CD4-positive, alpha-beta T cell treated with Interleukin-6 for 4 hours (primary cell): ENCODE measurements around the gene CACNA1H.

Experiments used
- DNase-seq: peaks from one replicate; pipeline ENCODE4 v3.0.0-alpha.2; 2020; ENCODE audit warnings: mixed read lengths

The CACNA1H gene

GRCh38 chr16:1159325-1159972 is 6.5 kb downstream of the CACNA1H start:
- DNase-seq = no peak

GRCh38 chr16:1159973-1160772 is 7.3 kb downstream of the CACNA1H start:
- DNase-seq = no peak

- no peak for DNase-seq
Measured at GRCh38 chr16:1160773-1161348, 8.0 kb downstream of the CACNA1H start.

GRCh38 chr16:1162701-1163566 is 10.0 kb downstream of the CACNA1H start:
- no peak for DNase-seq

DNA sequence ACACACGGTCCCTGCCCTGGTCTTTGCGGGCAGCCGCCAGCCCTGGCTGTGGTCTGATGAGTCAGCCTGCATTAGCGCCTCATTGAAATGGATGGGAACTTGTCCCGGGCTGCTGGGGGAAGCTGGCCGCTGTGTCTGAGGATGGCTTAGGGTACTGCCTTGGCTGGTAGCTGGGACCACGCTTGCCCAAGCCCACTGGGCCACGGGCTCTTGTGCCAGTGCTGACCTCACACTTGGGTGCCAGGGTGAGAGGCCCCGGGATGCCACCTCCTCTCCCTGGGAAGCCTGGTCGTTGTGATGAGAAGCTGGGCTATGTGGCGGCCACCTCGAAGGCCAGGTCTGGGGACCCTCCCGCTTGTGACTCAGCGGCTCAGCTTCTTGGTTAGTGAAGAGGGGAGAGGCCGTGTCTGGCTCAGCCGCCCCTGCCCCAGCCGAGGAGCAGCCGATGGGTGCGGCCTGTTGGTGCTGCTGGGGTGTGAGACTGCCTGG is 10.7 kb downstream of the CACNA1H start:
- DNase-seq = no peak

- no peak for DNase-seq
Measured at GRCh38 chr16:1164382-1164781, 11.5 kb downstream of the CACNA1H start.

DNA sequence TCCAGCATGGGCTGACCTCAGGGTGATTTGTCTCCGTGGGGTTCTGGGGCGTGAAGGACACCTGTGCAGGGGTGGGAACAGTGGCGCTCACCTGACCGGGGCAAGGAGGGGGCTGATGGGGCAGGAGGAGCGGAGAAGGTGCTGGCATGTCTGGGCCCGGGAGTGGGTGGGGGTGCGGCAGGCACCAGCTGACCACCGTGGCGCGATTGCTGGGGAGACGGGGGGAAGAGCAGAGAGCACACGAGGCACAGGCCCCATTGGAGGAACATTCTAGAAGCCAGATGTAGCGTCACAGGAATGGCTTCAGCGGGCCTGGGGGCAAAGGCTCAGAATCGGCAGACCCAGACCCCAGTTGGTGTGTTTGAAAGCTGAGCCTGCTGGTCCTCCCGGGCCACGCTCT is 12.1 kb downstream of the CACNA1H start:
- DNase-seq = no peak

GRCh38 chr16:1165511-1165910 is 12.6 kb downstream of the CACNA1H start:
- DNase-seq = no peak

DNA sequence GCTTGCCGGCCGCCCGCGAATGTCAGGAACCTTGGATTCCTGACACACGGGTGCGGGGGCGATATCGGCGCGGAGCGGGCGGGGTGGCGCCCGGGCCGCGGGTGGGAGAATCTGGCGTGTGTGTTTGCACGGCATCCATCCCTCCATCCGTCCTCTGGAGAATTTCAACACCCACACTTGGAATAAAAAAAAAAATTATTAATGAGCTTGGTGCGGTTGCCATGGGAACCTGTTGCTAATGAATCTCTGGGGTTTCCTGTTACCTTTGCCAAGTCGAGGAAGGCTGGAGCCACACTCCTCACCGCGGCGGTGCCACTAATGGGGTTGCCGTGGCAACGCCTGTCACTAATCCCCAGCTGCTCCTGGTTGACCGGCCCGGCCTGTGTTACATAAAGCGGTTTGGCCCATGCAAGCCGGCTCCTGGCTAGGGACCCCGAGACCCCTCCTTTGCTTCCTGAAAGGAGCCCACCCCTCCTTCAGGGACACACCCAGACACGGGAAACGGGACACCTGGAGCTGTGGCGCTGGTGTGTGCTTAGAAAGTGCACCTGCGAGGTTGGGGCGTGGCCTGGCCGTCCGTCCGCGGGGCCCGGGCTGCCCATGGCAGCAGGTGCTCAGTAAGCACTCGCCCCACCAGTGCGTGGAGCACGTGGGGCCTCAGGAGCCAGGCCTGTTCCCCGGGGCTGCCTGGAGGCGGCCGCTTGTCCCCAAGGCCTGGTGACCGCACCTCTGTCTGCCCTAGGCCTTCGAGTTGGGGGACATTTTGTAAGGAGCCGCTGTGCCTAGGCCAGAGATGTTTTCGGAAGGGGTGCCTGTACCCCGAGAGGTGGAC is 14.6 kb downstream of the CACNA1H start:
- no peak for DNase-seq

GRCh38 chr16:1168837-1169236 is 15.9 kb downstream of the CACNA1H start:
- DNase-seq = no peak

DNA sequence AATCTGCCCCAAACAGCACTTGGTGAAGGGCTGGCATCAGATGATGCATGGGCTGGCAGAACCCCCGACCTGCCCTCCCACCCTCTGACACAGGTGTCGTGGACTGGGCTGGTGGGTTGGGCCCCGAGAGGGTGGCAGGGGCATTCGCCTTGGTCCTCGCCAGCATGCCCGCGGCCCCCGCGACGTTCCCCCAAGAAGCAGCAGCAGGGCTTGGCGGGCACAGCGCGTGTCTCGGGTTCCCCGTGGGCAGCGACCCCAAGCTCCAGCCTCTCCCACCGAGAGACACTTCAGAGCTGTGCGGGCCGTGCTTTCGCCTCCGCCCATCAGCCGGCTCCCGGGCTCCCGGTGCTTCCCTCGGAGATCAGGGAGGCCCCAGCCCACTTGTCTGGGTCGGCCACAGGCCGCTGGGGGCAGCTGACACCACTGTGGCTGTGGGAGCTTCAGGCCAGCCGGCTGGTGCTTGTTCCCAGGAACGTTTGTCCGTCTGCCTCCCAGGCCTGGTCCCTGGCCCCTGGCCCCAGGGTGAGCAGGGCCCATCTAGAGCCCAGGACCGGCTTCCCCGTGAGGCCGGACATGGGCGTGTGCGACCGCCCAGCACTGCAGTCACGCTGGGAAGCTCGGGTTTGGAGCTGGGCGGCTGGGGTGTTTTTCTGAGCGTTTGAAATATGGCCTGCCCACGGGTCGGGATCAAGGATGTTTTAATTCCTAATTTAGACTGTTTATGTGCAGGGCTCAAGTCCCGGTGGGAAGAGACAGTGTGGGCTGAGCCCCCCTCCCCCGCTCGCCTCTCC is 16.6 kb downstream of the CACNA1H start:
- no peak for DNase-seq

GRCh38 chr16:1170076-1170418 is 17.1 kb downstream of the CACNA1H start:
- DNase-seq = no peak

GRCh38 chr16:1171001-1171400 is 18.1 kb downstream of the CACNA1H start:
- no peak for DNase-seq

DNA sequence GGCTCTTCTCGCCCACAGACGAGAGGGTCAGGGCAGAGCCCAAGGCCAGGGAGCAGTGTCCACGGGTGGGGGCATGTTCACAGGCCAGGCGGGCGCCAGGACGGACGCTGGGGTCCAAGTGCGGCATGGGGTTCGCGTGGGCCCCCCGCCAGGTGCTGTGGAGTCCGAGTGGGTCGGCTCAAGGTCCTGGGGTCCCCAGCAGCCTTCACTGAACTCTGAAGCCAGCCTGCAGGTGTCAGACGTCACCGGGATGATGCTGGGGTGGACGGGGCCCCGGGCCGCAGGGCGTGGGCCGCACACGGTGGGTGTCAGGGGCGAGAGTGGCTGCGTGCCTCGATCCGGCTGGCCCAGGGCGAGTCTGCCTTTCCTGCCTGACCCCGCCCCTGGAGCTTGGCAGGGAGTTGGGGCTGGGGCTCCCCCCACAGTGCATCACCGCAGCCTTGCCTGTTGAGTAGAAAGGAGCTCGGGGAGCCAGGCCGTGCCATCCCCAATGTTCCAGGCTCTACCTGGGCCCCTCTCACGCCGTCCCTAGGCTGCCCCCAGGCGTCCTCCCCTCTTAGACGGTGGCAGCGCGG is 19.0 kb downstream of the CACNA1H start:
- no peak for DNase-seq

DNA sequence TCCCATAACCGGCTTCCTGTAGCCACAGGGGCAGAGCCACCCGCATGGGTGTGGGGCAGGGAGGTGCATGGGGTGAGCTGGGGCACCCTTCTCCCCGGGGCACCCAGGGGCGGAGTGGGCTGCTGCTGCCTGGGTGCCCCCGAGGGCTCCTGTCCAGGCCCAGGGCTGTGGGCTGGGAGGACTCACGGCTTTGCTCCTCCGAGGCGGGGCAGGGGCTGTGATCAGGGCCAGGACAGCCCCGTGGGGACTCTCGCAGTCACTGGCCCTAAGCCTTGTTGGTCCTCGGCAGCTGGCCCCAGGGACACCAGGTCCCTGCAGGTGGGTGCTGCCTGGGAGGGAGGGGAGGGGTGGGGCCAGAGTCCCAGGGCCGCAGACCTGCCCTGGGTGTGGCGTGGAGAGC is 19.7 kb downstream of the CACNA1H start:
- DNase-seq = no peak

- no peak for DNase-seq
Measured at GRCh38 chr16:1173788-1174451, 21.0 kb downstream of the CACNA1H start.

DNA sequence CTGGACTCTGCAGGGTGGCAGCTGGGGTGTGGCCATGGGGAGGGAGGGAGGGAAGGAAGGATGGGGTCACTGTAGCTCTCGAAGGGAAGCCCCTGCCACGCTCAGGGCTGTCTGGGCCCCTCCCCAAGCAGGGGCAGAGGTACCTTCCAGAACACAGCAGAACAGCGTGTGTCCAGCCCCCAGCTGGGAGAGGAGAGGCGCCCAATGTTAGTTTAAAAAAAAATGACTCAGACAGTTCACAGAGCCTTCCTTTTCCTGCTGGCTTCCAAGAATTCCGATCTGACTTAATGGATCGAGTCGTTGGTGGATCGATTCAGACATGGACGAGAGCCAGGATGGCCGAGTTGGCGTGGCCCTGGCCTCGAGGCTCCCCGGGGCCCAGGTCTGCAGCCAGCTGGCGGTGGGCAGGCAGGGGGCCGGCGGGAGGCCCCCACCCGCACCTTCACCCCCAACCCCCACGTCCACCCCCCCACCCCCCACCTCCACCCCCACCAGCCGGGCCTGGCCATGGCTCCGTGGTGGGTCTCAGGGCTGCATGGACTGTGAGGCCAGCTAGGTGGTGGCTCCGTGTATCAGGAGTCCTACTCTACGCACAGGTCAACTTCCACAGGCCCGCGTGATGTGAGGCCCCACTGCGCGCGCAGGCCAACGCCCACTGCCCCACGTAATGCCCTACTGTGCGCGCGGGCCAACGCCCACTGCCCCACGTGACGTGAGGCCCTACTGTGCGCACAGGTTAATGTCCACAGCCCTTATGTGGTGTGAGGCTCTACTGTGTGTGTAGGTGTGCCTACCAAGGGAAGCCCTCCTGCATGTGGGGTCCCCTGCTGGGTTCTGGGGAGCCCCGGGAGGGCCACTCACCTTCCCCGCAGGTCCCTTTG is 21.8 kb downstream of the CACNA1H start:
- DNase-seq = no peak

GRCh38 chr16:1175566-1176279 is 22.8 kb downstream of the CACNA1H start:
- DNase-seq = no peak
